Lower lobe of right lung (tissue), 2 donors: ENCODE measurements around the gene PMPCA. TPM values are rescaled to one million over a fixed set of nuclear protein-coding genes. Genes with fewer than 3 reads are reported as not detected.

ENCODE experiments used
- ATAC-seq, 2 donors: fragments of 200-7000 bp; cut with Tn5 transposase; one replicate each; pipeline ENCODE4 v1.9.1; 2020 to 2022; ENCODE audit warnings: mild to moderate bottlenecking in 2 of 2, moderate library complexity in 2 of 2
- DNase-seq: peaks from one replicate; pipeline ENCODE4 v3.0.0-alpha.2; 2020
- H3K27ac ChIP-seq: fragments of 200-600 bp; one replicate; pipeline ENCODE4 v1.8.0; 2022
- H3K27me3 ChIP-seq: fragments of 200-600 bp; one replicate; pipeline ENCODE4 v1.8.0; 2022; ENCODE audit warnings: low read depth
- H3K36me3 ChIP-seq: fragments of 200-600 bp; one replicate; pipeline ENCODE4 v1.8.0; 2022; ENCODE audit warnings: mild to moderate bottlenecking
- H3K4me1 ChIP-seq: fragments of 200-600 bp; one replicate; pipeline ENCODE4 v1.8.0; 2022
- H3K4me3 ChIP-seq: fragments of 200-600 bp; one replicate; pipeline ENCODE4 v1.8.0; 2022; ENCODE audit warnings: mild to moderate bottlenecking
- H3K9me3 ChIP-seq: fragments of 200-600 bp; one replicate; pipeline ENCODE4 v1.8.0; 2022
- CTCF ChIP-seq: fragments of 200-600 bp; IDR thresholded peaks from one replicate; pipeline ENCODE4 v1.8.0; 2022; ENCODE audit warnings: antibody characterized with exemption, mild to moderate bottlenecking
- intact Hi-C: fragments of 100-400 bp; cut with DNase I; formaldehyde crosslinking; loops from one replicate; pipeline ENCODE4 v1.11.0; 2022
- total RNA-seq: library from RNA; stranded (reverse); fragmentation: NEBNext Ultra II Directional; extraction: Animal tissue kit (Norgen Biotek cat#: 25700); gene quantifications from one replicate; pipeline ENCODE4 v1.2.1, GENCODE V29; 2021
- donor health status: DM: no; HTN: yes; CAD: no; lungs with severe emphysema.

Gene PMPCA
- total RNA-seq, 1 donor from 2014 or later = 43.2 TPM

GRCh38 chr9:136445799-136446198, 35.3 kb downstream of the PMPCA start:
- no peak for TF ChIP-seq CTCF
- Histone ChIP-seq H3K4me1 (no peaks in the 10 kb centered on the region), H3K27ac (no peak overlapping the region), H3K4me3 (no peak overlapping the region), H3K36me3 (peaks cover 96% of the 10 kb centered on the region), H3K27me3 (no peaks in the 10 kb centered on the region), H3K9me3 (no peaks in the 10 kb centered on the region)
- ATAC-seq (no peak), DNase-seq (no peak)
- intact Hi-C loops = no loop called here

- Histone ChIP-seq H3K4me3 (no peak overlapping the region), H3K9me3 (no peaks in the 10 kb centered on the region), H3K36me3 (peaks cover 96% of the 10 kb centered on the region), H3K4me1 (no peaks in the 10 kb centered on the region), H3K27me3 (no peaks in the 10 kb centered on the region), H3K27ac (no peak overlapping the region)
- ATAC-seq (no peak), DNase-seq (no peak)
- intact Hi-C loops = no loop called here
- no peak for TF ChIP-seq CTCF
Measured at GRCh38 chr9:136447173-136447778, 36.8 kb downstream of the PMPCA start.

- no peak for TF ChIP-seq CTCF
- intact Hi-C loops = no loop called here
- Histone ChIP-seq H3K27ac (no peak overlapping the region), H3K27me3 (no peaks in the 10 kb centered on the region), H3K4me3 (no peak overlapping the region), H3K4me1 (no peaks in the 10 kb centered on the region), H3K9me3 (no peaks in the 10 kb centered on the region), H3K36me3 (peaks cover 94% of the 10 kb centered on the region)
- no peak for DNase-seq
- ATAC-seq = no peak
Measured at GRCh38 chr9:136448655-136449054, 38.2 kb downstream of the PMPCA start.

- intact Hi-C loops = no loop called here
- no peaks in the 10 kb centered on the region for H3K27me3 ChIP-seq
- no peak for TF ChIP-seq CTCF
- H3K4me3 ChIP-seq = no peak overlapping the region
- no peaks in the 10 kb centered on the region for H3K4me1 ChIP-seq
- H3K27ac ChIP-seq = no peak overlapping the region
- H3K9me3 ChIP-seq = no peaks in the 10 kb centered on the region
- DNase-seq = no peak
- no peak for ATAC-seq
- peaks cover 94% of the 10 kb centered on the region for H3K36me3 ChIP-seq
Measured at GRCh38 chr9:136451221-136451877, 40.9 kb downstream of the PMPCA start.

- no peaks in the 10 kb centered on the region for H3K9me3 ChIP-seq
- DNase-seq (no peak), ATAC-seq (no peak)
- no peak for TF ChIP-seq CTCF
- H3K27ac ChIP-seq = no peak overlapping the region
- peaks cover 96% of the 10 kb centered on the region for H3K36me3 ChIP-seq
- H3K4me3 ChIP-seq = no peak overlapping the region
- H3K27me3 ChIP-seq = no peaks in the 10 kb centered on the region
- intact Hi-C loops = no loop called here
- H3K4me1 ChIP-seq = no peaks in the 10 kb centered on the region
Measured at GRCh38 chr9:136453326-136453725, 42.9 kb downstream of the PMPCA start.
